Epithelial cell of esophagus (primary cell): ENCODE data around the gene LRAT.
"Not testable (repeated sequence)": the region's sequence is repeated elsewhere in the genome, so short reads cannot be mapped to it uniquely, and the experiment has no call there.

Experiments
- DNase-seq: peaks from one replicate; pipeline ENCODE4 v3.0.0; 2010; ENCODE audit warnings: low read depth
- H3K4me3 ChIP-seq: 2 replicates; pipeline ENCODE4 v1.5.1; 2011; ENCODE audit warnings: mild to moderate bottlenecking, low read length, control low read depth
- TF ChIP-seq, protein P1 (sequence below): IDR thresholded peaks from 2 replicates; pipeline ENCODE4 v1.5.1; 2011; ENCODE audit warnings: low read depth, mild to moderate bottlenecking, low read length, control low read depth, inconsistent platforms; ENCODE audit not compliant: insufficient read depth; ENCODE audit errors: missing control alignments

The LRAT gene

DNA sequence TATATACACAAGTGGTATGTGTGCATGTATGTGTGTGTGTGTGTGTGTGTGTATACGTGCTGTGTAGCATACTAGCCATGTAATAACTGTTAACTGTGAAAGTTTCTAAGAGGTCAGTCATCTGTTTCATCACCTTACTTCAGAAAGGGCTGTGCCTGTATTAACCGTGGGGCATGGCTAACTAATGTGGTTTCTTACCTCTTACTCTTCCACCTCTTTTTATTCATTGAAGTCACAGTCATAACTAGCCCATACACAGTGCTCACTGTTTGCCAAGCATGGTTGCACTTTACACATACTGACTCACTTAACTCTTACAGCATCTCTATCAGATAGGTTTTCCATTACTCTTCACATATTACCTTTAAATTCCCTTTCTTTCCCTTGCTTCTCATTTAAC is 23.7 kb upstream of the LRAT start:
- peak; percentile 96 for DNase-seq
- no peak overlapping the region for H3K4me3 ChIP-seq
- TF ChIP-seq, protein P1, sequence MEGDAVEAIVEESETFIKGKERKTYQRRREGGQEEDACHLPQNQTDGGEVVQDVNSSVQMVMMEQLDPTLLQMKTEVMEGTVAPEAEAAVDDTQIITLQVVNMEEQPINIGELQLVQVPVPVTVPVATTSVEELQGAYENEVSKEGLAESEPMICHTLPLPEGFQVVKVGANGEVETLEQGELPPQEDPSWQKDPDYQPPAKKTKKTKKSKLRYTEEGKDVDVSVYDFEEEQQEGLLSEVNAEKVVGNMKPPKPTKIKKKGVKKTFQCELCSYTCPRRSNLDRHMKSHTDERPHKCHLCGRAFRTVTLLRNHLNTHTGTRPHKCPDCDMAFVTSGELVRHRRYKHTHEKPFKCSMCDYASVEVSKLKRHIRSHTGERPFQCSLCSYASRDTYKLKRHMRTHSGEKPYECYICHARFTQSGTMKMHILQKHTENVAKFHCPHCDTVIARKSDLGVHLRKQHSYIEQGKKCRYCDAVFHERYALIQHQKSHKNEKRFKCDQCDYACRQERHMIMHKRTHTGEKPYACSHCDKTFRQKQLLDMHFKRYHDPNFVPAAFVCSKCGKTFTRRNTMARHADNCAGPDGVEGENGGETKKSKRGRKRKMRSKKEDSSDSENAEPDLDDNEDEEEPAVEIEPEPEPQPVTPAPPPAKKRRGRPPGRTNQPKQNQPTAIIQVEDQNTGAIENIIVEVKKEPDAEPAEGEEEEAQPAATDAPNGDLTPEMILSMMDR, result no peak

- TF ChIP-seq, protein P1, result no peak
- peak; percentile 33 for DNase-seq
- no peak overlapping the region for H3K4me3 ChIP-seq
Observed at GRCh38 chr4:154720618-154721267, 23.1 kb upstream of the LRAT start.

DNA sequence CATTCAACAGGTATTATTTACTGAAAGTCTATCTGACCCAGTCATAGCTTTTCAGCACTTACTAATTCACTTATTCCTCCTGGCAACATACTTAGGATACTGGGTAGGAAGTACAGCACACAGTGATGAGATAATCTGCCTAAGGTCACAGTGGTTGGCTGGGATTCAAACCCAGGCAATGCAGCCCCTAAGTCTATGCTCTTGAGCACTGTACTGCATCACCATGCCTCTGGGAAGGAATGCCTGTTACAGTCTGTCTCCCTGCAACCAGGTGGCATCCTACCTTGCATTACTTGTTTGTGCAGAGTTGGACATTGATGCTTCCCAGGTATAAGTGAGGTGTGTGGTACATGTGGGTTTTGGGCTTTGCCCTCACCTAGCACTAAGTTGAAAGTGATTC is 21.5 kb upstream of the LRAT start:
- TF ChIP-seq, protein P1, result peak; percentile 17
- peak; percentile 81 for DNase-seq
- H3K4me3 ChIP-seq, result no peak overlapping the region

- H3K4me3 ChIP-seq, DNase-seq: not testable (repeated sequence)
Observed at GRCh38 chr4:154723601-154724000, 20.2 kb upstream of the LRAT start.

GRCh38 chr4:154727540-154727939 is 16.3 kb upstream of the LRAT start:
- no peak overlapping the region for H3K4me3 ChIP-seq
- TF ChIP-seq, protein P1, result no peak
- peak; percentile 43 for DNase-seq

GRCh38 chr4:154731756-154732155 is 12.0 kb upstream of the LRAT start:
- peak; percentile 76 for DNase-seq
- H3K4me3 ChIP-seq, result no peak overlapping the region
- TF ChIP-seq, protein P1, result no peak

DNA sequence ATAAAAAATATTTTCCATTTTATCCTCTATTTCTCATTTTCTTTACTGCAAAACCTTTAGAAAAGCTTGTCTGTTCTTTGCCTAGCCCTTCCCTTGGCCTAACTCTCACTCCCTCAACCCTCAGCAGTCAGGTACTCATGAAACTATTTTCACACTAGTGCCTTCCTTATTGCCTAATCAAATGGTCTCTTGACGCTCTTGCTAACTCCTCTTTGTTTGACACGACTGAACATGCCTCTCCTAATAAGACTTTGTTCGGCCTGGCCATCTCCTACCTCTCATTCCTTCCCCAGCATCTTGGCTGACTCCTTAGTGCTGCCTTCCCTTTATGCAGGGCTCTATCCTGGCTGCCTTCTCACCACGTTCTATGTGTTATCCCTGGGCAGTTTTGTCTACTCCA is 11.1 kb upstream of the LRAT start:
- peak; percentile 92 for DNase-seq
- H3K4me3 ChIP-seq, result no peak overlapping the region
- TF ChIP-seq, protein P1, result no peak
